Measurements from ENCODE around the gene CEACAM16.
"Not testable (repeated sequence)": the region's sequence is repeated elsewhere in the genome, so short reads cannot be mapped to it uniquely, and the experiment has no call there.

CEACAM16 gene

GRCh38 chr19:44705502-44706010 is 6.6 kb downstream of the CEACAM16 start:
- POLR2A ChIA-PET: no interaction called here
- DNase-seq (ENCODE audit: extremely low spot score): no peak
- no peak for TF ChIP-seq CTCF (IDR thresholded peaks at IDR 0.05; ENCODE audit: control extremely low read depth, extremely low read depth, low read depth, missing control alignments)
- CTCF ChIA-PET: interaction anchor here (0.9 to 2.4 kb wide), 2 partner anchors 16 to 18 kb away, joined by 3 to 11 read pairs; no protein-coding TSS in a partner anchor

DNA sequence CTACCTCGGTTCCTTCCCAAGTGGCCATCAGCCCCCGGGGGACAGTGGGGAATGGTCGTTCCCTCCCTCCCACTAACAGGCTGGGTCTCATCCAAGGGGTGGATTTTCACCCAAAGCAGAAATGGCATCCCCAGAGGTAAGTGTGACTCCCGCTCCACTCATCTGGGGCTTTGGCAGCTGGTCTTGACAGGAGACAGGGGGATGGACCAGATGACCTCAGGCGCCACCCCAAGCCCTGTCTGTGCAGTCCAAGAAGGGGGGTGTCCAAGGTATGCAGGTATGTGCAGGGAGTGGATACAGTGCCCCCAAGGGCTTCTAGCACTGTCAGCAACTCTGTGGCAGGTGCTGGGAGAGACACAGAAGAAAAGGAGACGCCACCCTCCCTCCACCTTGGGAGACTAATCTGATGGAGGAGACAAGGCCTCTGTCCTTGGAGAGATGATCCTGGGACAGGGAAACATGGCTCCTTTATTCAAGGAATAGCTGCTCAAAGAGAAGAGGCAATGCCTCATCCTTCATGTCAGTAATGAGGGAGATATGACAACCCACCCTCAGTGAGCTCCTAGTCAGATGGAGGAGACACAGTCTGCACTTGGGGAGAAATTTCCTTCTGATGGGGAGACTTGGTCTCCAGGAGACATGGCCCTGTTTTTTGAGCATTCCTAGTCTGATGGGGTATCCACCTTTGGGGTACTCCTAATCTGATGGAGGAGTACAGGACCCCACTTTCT is 7.7 kb downstream of the CEACAM16 start:
- TF ChIP-seq CTCF (IDR thresholded peaks at IDR 0.05; ENCODE audit: control extremely low read depth, extremely low read depth, low read depth, missing control alignments): no peak
- ChIA-PET POLR2A (no interaction called here), CTCF (interaction anchor here (1.2 to 2.4 kb wide), 3 partner anchors 17 to 64 kb away, joined by 3 to 11 read pairs (median 4); no protein-coding TSS in a partner anchor)
- no peak for DNase-seq (ENCODE audit: extremely low spot score)

GRCh38 chr19:44707794-44708193 is 8.8 kb downstream of the CEACAM16 start:
- no peak for TF ChIP-seq CTCF (IDR thresholded peaks at IDR 0.05; ENCODE audit: control extremely low read depth, extremely low read depth, low read depth, missing control alignments)
- DNase-seq (ENCODE audit: extremely low spot score): no peak
- ChIA-PET CTCF (interaction anchor here (1.0 to 3.5 kb wide), 6 partner anchors 15 to 76 kb away, joined by 3 to 26 read pairs (median 4); no protein-coding TSS in a partner anchor), POLR2A (interaction anchor here (0.5 kb wide), 1 partner anchor 534 kb away, joined by 4 read pairs; no protein-coding TSS in a partner anchor)

GRCh38 chr19:44708940-44709339 is 10.0 kb downstream of the CEACAM16 start:
- no peak for TF ChIP-seq CTCF (IDR thresholded peaks at IDR 0.05; ENCODE audit: control extremely low read depth, extremely low read depth, low read depth, missing control alignments)
- CTCF ChIA-PET: interaction anchor here (1.0 to 3.5 kb wide), 6 partner anchors 9 to 75 kb away, joined by 3 to 26 read pairs (median 5); no protein-coding TSS in a partner anchor
- POLR2A ChIA-PET: no interaction called here
- DNase-seq (ENCODE audit: extremely low spot score): no peak

DNA sequence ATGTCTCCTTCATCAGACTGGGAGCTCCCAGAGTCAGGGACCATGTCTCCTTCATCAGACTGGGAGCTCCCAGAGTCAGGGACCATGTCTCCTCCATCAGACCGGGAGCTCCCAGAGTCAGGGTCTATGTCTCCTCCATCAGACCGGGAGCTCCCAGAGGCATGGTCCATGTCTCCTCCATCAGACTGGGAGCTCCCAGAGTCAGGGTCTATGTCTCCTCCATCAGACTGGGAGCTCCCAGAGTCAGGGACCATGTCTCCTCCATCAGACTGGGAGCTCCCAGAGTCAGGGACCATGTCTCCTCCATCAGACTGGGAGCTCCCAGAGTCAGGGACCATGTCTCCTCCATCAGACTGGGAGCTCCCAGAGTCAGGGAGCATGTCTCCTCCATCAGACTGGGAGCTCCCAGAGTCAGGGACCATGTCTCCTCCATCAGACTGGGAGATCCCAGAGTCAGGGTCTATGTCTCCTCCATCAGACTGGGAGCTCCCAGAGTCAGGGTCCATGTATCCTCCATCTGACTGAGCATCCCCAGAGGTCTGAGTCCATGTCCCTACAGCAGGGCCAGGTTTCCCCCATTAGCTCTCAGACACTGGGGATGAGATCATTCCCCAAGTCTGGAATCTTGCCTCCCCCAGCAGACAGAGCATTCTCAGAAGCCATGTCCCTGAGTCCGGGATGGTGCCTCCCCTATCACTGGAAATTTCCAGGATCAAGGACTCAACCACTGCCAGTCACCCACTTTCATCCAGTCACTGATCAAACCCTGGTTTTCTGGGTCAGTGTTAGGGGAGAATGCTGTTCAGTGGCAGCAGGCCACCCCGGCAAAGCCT is 10.7 kb downstream of the CEACAM16 start:
- POLR2A ChIA-PET; DNase-seq (ENCODE audit: extremely low spot score): not testable (repeated sequence)
- CTCF ChIA-PET: interaction anchor here (1.5 to 3.5 kb wide), 4 partner anchors 8 to 61 kb away, joined by 3 to 26 read pairs (median 6); no protein-coding TSS in a partner anchor

DNA sequence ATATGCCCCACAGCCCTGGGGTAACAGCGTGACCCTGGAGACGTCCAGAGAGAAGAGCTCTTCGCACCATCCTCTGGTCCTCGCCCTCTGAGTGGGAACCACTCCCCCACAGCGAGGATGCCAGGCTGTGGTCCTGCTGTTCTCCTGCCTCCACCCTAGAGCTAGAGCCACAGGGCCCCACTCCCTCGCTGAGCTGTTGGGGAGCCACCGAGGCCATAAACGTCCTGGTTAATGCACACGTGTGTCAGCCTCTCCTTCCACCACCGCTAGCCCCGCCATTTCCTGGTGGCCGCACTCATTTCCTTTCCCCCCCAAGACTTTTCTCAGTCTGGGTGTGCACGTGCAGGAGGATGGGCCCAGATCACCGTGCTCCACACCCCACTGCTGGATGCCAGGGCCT is 11.5 kb downstream of the CEACAM16 start:
- DNase-seq (ENCODE audit: extremely low spot score): no peak
- CTCF ChIA-PET: interaction anchor here (1.5 to 3.5 kb wide), 2 partner anchors 7 to 13 kb away, joined by 3 to 26 read pairs; no protein-coding TSS in a partner anchor
- TF ChIP-seq CTCF (IDR thresholded peaks at IDR 0.05; ENCODE audit: control extremely low read depth, extremely low read depth, low read depth, missing control alignments): no peak
- POLR2A ChIA-PET: no interaction called here
